OCI-LY1 (cell line): ENCODE measurements around the gene KRT6A.

Experiments
- H2AFZ ChIP-seq: fragments of 200-600 bp; sonication (generic), shearing (Covaris generic); 2 replicates; pipeline ENCODE4 v1.6.0; 2014; ENCODE audit warnings: antibody characterized with exemption, mild to moderate bottlenecking, low read length
- H3F3A ChIP-seq: fragments of 200-600 bp; sonication (generic), shearing (Covaris generic); 2 replicates; pipeline ENCODE4 v1.6.0; 2014; ENCODE audit warnings: mild to moderate bottlenecking, antibody characterized with exemption, low read length, moderate library complexity; ENCODE audit not compliant: insufficient read depth
- H3K27ac ChIP-seq: fragments of 200-600 bp; sonication (generic); 2 replicates; pipeline ENCODE4 v1.5.1; 2014; ENCODE audit warnings: low read length, mixed run types, mild to moderate bottlenecking, low read depth; ENCODE audit not compliant: poor library complexity, severe bottlenecking
- H3K27me3 ChIP-seq: fragments of 200-600 bp; sonication (generic); 2 replicates; pipeline ENCODE4 v1.6.0; 2014; ENCODE audit warnings: antibody characterized with exemption, mild to moderate bottlenecking, low read length, moderate library complexity; ENCODE audit not compliant: insufficient read depth
- H3K36me3 ChIP-seq: fragments of 200-600 bp; sonication (generic); 2 replicates; pipeline ENCODE4 v1.6.1; 2014; ENCODE audit warnings: mild to moderate bottlenecking, antibody characterized with exemption, low read length, moderate library complexity, mixed read lengths; ENCODE audit not compliant: insufficient read depth
- H3K4me1 ChIP-seq: fragments of 200-600 bp; sonication (generic); 2 replicates; pipeline ENCODE4 v1.5.1; 2014; ENCODE audit warnings: mild to moderate bottlenecking, low read length, moderate library complexity; ENCODE audit not compliant: insufficient read depth, severe bottlenecking
- H3K4me2 ChIP-seq: fragments of 200-600 bp; sonication (generic), shearing (Covaris generic); 2 replicates; pipeline ENCODE4 v1.6.1; 2014; ENCODE audit warnings: low read length
- H3K4me3 ChIP-seq: fragments of 200-600 bp; sonication (generic); 2 replicates; pipeline ENCODE4 v1.5.1; 2014; ENCODE audit warnings: low read length, low read depth, mild to moderate bottlenecking, mixed read lengths; ENCODE audit not compliant: poor library complexity, severe bottlenecking
- H3K79me2 ChIP-seq: fragments of 200-600 bp; shearing (Covaris generic); 2 replicates; pipeline ENCODE4 v1.6.1; 2016; ENCODE audit warnings: mixed run types, low read length, mixed read lengths; ENCODE audit not compliant: insufficient read depth
- H3K9ac ChIP-seq: fragments of 200-600 bp; sonication (generic), shearing (Covaris generic); 2 replicates; pipeline ENCODE4 v1.6.1; 2014; ENCODE audit warnings: mild to moderate bottlenecking, low read length, mixed read lengths
- H3K9me2 ChIP-seq: fragments of 200-600 bp; sonication (generic), shearing (Covaris generic); 2 replicates; pipeline ENCODE4 v1.6.1; 2014; ENCODE audit warnings: low read depth, mild to moderate bottlenecking, low read length, mixed read lengths
- H3K9me3 ChIP-seq: fragments of 200-600 bp; shearing (Covaris generic); 2 replicates; pipeline ENCODE4 v1.6.1; 2014; ENCODE audit warnings: low read length, mixed read lengths
- H4K20me1 ChIP-seq: fragments of 200-600 bp; sonication (generic), shearing (Covaris generic); 2 replicates; pipeline ENCODE4 v1.6.0; 2016; ENCODE audit warnings: mild to moderate bottlenecking, low read length; ENCODE audit not compliant: insufficient read depth
- EZH2 ChIP-seq: fragments of 200-600 bp; sonication (generic), shearing (Covaris generic); IDR thresholded peaks from 2 replicates; pipeline ENCODE4 v1.8.0; 2017; ENCODE audit warnings: borderline replicate concordance, mixed run types, mild to moderate bottlenecking, antibody characterized with exemption, low read length, moderate library complexity, mixed read lengths
- TF ChIP-seq, protein P1 (sequence below): fragments of 200-600 bp; sonication (generic), shearing (Covaris generic); IDR thresholded peaks from 2 replicates; pipeline ENCODE4 v1.5.1; 2017; ENCODE audit warnings: mild to moderate bottlenecking, antibody characterized with exemption, low read length, moderate library complexity, mixed read lengths

Gene KRT6A

DNA sequence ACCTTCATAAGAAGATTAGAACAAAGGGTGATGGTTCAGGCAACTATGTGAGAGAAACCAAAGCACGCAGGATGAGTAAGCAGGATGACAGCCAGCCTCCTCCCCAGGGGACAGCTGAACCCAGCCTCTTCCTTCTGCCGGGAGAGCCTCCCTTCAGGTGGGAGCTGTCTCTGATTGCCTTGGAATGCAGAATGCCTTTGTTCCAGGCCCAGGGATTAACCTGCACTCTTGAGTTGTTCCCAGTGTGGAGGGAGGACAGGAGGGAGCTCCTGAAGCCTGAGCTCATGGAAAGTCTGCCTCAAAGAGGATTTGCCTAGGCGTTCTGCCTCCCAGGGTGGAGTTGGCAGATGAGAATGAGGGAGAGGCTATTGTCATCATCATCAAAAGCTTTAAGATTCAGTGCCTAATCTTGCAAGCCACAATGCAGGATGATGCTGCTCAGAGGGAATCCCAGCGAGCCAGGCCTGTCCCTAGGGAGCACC, 3.6 kb upstream of the KRT6A start:
- no peaks in the 10 kb centered on the region for H3K9me3 ChIP-seq
- no peak overlapping the region for H2AFZ ChIP-seq
- no peaks in the 10 kb centered on the region for H3K36me3 ChIP-seq
- no peak overlapping the region for H3K4me2 ChIP-seq
- no peaks in the 10 kb centered on the region for H4K20me1 ChIP-seq
- no peaks in the 10 kb centered on the region for H3K79me2 ChIP-seq
- no peak overlapping the region for H3K4me3 ChIP-seq
- no peaks in the 10 kb centered on the region for H3K27me3 ChIP-seq
- no peak overlapping the region for H3K9ac ChIP-seq
- TF ChIP-seq EZH2, result no peak
- TF ChIP-seq, protein P1, sequence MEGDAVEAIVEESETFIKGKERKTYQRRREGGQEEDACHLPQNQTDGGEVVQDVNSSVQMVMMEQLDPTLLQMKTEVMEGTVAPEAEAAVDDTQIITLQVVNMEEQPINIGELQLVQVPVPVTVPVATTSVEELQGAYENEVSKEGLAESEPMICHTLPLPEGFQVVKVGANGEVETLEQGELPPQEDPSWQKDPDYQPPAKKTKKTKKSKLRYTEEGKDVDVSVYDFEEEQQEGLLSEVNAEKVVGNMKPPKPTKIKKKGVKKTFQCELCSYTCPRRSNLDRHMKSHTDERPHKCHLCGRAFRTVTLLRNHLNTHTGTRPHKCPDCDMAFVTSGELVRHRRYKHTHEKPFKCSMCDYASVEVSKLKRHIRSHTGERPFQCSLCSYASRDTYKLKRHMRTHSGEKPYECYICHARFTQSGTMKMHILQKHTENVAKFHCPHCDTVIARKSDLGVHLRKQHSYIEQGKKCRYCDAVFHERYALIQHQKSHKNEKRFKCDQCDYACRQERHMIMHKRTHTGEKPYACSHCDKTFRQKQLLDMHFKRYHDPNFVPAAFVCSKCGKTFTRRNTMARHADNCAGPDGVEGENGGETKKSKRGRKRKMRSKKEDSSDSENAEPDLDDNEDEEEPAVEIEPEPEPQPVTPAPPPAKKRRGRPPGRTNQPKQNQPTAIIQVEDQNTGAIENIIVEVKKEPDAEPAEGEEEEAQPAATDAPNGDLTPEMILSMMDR, result no peak
- H3K27ac ChIP-seq, result no peak overlapping the region
- H3K9me2 ChIP-seq, result no peaks in the 10 kb centered on the region
- no peaks in the 10 kb centered on the region for H3F3A ChIP-seq
- no peaks in the 10 kb centered on the region for H3K4me1 ChIP-seq

DNA sequence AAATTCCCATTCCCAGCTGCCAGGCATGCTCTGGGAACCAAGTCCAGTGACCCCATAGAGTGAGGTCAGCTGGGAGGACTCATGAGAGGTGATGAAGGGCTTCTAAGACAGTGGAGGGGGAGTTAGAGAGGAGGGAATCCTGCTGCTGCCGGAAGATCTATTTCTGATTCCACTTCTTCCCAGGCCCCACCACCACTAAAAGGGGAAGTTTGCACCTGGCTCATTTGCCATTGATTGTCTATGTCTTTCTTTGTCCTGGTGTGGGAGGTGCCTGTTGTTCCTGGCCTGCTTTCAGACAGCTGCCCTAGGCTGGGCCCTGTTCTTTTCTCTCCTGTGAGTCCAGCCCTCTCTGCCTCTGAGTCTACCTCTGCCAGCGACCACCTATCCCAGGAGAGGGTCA, 3.0 kb upstream of the KRT6A start:
- no peak overlapping the region for H3K4me3 ChIP-seq
- no peaks in the 10 kb centered on the region for H3K27me3 ChIP-seq
- H2AFZ ChIP-seq, result no peak overlapping the region
- no peaks in the 10 kb centered on the region for H3K9me2 ChIP-seq
- TF ChIP-seq EZH2, result no peak
- no peaks in the 10 kb centered on the region for H4K20me1 ChIP-seq
- H3K79me2 ChIP-seq, result no peaks in the 10 kb centered on the region
- no peaks in the 10 kb centered on the region for H3F3A ChIP-seq
- H3K4me1 ChIP-seq, result no peaks in the 10 kb centered on the region
- no peak overlapping the region for H3K27ac ChIP-seq
- no peak overlapping the region for H3K4me2 ChIP-seq
- no peaks in the 10 kb centered on the region for H3K9me3 ChIP-seq
- no peak overlapping the region for H3K9ac ChIP-seq
- no peaks in the 10 kb centered on the region for H3K36me3 ChIP-seq

DNA sequence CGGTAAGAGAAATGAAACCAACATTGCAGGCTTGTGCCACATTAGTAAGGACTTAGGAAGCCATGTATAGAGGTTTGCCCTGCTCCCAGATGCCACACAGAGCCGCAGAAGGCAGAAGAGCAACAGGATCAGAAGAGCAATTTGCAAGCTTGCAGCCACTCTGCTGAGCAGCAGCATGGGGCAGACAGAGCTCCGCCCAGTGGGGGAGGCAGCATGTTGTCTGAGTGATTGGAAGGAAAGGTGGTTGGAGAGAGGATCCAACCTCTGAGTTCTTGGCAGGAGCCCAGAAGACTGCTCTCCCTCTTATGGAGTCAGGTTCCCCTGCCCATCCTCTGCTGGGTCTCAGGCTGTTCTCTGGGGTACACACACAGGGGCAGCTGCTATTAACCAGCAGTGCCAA, 2.3 kb upstream of the KRT6A start:
- H3K79me2 ChIP-seq, result no peaks in the 10 kb centered on the region
- H3K4me2 ChIP-seq, result no peak overlapping the region
- no peak overlapping the region for H3K27ac ChIP-seq

DNA sequence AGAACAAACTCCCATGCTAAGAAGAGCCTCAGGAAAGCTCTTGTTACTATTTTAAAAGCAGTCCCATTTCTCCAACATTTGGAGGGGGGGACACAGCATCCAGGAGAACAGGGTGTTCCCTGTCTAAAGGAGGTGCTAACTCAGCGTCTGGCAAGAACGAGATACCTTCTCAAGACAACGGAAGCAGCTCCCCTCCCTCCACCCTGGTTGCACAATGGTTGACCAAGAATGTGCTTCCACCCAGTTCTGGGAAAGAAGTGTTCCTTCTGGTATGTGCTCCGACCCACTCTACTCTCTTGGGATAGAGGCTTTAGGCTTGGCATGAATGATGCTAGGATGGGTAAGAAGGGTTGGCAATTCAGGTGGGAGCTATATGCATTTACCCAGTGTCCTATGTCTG, 1.5 kb upstream of the KRT6A start:
- no peak overlapping the region for H3K4me3 ChIP-seq
- H3K9me3 ChIP-seq, result no peaks in the 10 kb centered on the region
- H4K20me1 ChIP-seq, result no peaks in the 10 kb centered on the region
- H3K4me1 ChIP-seq, result no peaks in the 10 kb centered on the region
- H3K36me3 ChIP-seq, result no peaks in the 10 kb centered on the region
- H3K4me2 ChIP-seq, result no peak overlapping the region
- H3F3A ChIP-seq, result no peaks in the 10 kb centered on the region
- H3K79me2 ChIP-seq, result no peaks in the 10 kb centered on the region
- H3K9ac ChIP-seq, result no peak overlapping the region
- no peak overlapping the region for H3K27ac ChIP-seq
- TF ChIP-seq, protein P1, result no peak
- TF ChIP-seq EZH2, result no peak
- H3K9me2 ChIP-seq, result no peaks in the 10 kb centered on the region
- H3K27me3 ChIP-seq, result no peaks in the 10 kb centered on the region
- H2AFZ ChIP-seq, result no peak overlapping the region

More for the DNA sequence above, 2.3 kb upstream of the KRT6A start:
- Histone ChIP-seq H3K4me3 (no peak overlapping the region), H3F3A (no peaks in the 10 kb centered on the region), H3K36me3 (no peaks in the 10 kb centered on the region), H3K4me1 (no peaks in the 10 kb centered on the region), H3K9me3 (no peaks in the 10 kb centered on the region), H3K9me2 (no peaks in the 10 kb centered on the region), H4K20me1 (no peaks in the 10 kb centered on the region), H3K9ac (no peak overlapping the region), H3K27me3 (no peaks in the 10 kb centered on the region), H2AFZ (no peak overlapping the region)
- no peak for TF ChIP-seq EZH2
- TF ChIP-seq, protein P1, result no peak
